ENCODE results near the gene MRPL55.

GRCh38 chr1:228101994-228102790 lies 6.9 kb downstream of the MRPL55 start:
- TF ChIP-seq CTCF (IDR thresholded peaks at IDR 0.05) (no peak), EP300 (IDR thresholded peaks at IDR 0.05) (no peak), POLR2A (IDR thresholded peaks at IDR 0.05) (no peak)

Measured in tibial nerve (tissue), 4 donors.